ENCODE data around the gene CLDN2. TPM values are rescaled to one million over a fixed set of nuclear protein-coding genes. Genes with fewer than 3 reads are reported as not detected.

Gene CLDN2
- polyA plus RNA-seq, 1 of the 3 experiments (the other 2 are of a cell fraction), result 0.36 TPM

- Histone ChIP-seq H2AFZ (ENCODE audit: low read depth) (no peak overlapping the region), H3K9me3 (no peaks in the 10 kb centered on the region), H3K36me3 (replicated peaks in 1 of 2; ENCODE audit: control insufficient read depth in 1 of 2, insufficient read depth in 2 of 2, low read length in 1 of 2) (no peaks in the 10 kb centered on the region), H4K20me1 (ENCODE audit: insufficient read depth) (no peaks in the 10 kb centered on the region), H3K27me3 (ENCODE audit: insufficient read depth) (peaks cover 8% of the 10 kb centered on the region; the same call in 1 of the 2 replicates), H3K79me2 (ENCODE audit: insufficient read depth) (no peaks in the 10 kb centered on the region), H3K9ac (no peak overlapping the region), H3K4me3 (ENCODE audit: low read depth in 2 of 2, low read length in 1 of 2) (no peak overlapping the region), H3K4me2 (no peak overlapping the region), H3F3A (replicated peaks; ENCODE audit: insufficient read depth) (no peaks in the 10 kb centered on the region), H3K4me1 (ENCODE audit: control insufficient read depth in 1 of 2, insufficient read depth in 2 of 2, low read depth in 1 of 2, low read length in 1 of 2) (no peaks in the 10 kb centered on the region), H3K27ac (ENCODE audit: low read depth in 2 of 2, low read length in 1 of 2) (no peak overlapping the region), H3K9me2 (no peaks in the 10 kb centered on the region)
- no peak for TF ChIP-seq NFIC (IDR thresholded peaks at IDR 0.05; ENCODE audit: borderline replicate concordance)
- TF ChIP-seq FOSL2 (IDR thresholded peaks at IDR 0.05; ENCODE audit: borderline replicate concordance, low read depth), result no peak
- no peak for TF ChIP-seq EP300 (IDR thresholded peaks at IDR 0.05; ENCODE audit: borderline replicate concordance in 1 of 2, low read depth in 1 of 2, low read length in 1 of 2)
- TF ChIP-seq TEAD4 (IDR thresholded peaks at IDR 0.05; ENCODE audit: borderline replicate concordance, insufficient read depth), result no peak
- no peak for TF ChIP-seq PBX3 (IDR thresholded peaks at IDR 0.05)
- no peak for TF ChIP-seq YY1 (IDR thresholded peaks at IDR 0.05; ENCODE audit: low read depth)
- TF ChIP-seq TCF12 (IDR thresholded peaks at IDR 0.05), result no peak
- TF ChIP-seq RFX5 (IDR thresholded peaks at IDR 0.05; ENCODE audit: low read length), result no peak
- TF ChIP-seq MXI1 (IDR thresholded peaks at IDR 0.05; ENCODE audit: low read depth, low read length), result no peak
- no peak for TF ChIP-seq TAF1 (IDR thresholded peaks at IDR 0.05; ENCODE audit: borderline replicate concordance, low read depth, low read length)
- TF ChIP-seq RXRA (IDR thresholded peaks at IDR 0.05; ENCODE audit: borderline replicate concordance, low read depth), result no peak
- no peak for TF ChIP-seq ELF1 (IDR thresholded peaks at IDR 0.05)
- TF ChIP-seq SMC3 (IDR thresholded peaks at IDR 0.05; ENCODE audit: low read depth, low read length), result no peak
- TF ChIP-seq RAD21 (IDR thresholded peaks at IDR 0.05; ENCODE audit: low read length), result no peak
- no peak for TF ChIP-seq RCOR1 (IDR thresholded peaks at IDR 0.05; ENCODE audit: low read length)
- TF ChIP-seq POLR2AphosphoS5 (IDR thresholded peaks at IDR 0.05; ENCODE audit: low read depth, low read length), result no peak
- POLR2A ChIA-PET, result no interaction called here
- no peak for DNase-seq
- CTCF ChIA-PET, result interaction anchor here (2.2 to 5.2 kb wide), 2 partner anchors 9 to 28 kb away, joined by 6 to 35 read pairs; no protein-coding TSS in a partner anchor
- WGBS (ENCODE audit: low lambda C conversion rate), result 60% methylated on average over 1 of the region's 2 CpGs
Measured at GRCh38 chrX:106902684-106903083, 17.5 kb upstream of the CLDN2 start.

- peaks cover 12% of the 10 kb centered on the region; the same call in 1 of the 2 replicates for H3K27me3 ChIP-seq (ENCODE audit: insufficient read depth)
- WGBS (ENCODE audit: low lambda C conversion rate), result 37% methylated on average over 1 of the region's 1 CpG
- no peaks in the 10 kb centered on the region for H3K4me1 ChIP-seq (ENCODE audit: control insufficient read depth in 1 of 2, insufficient read depth in 2 of 2, low read depth in 1 of 2, low read length in 1 of 2)
- no peak within 1 kb of the TSS for H3K4me2 ChIP-seq
- ChIA-PET CTCF (interaction anchor here (0.6 to 5.2 kb wide), 2 partner anchors 9 to 552 kb away, joined by 3 to 35 read pairs; no protein-coding TSS in a partner anchor), POLR2A (no interaction called here)
- no peak for DNase-seq
- no peaks in the 10 kb centered on the region for H3K79me2 ChIP-seq (ENCODE audit: insufficient read depth)
- H3K36me3 ChIP-seq (replicated peaks in 1 of 2; ENCODE audit: control insufficient read depth in 1 of 2, insufficient read depth in 2 of 2, low read length in 1 of 2), result no peaks in the 10 kb centered on the region
- H2AFZ ChIP-seq (ENCODE audit: low read depth), result no peak within 1 kb of the TSS
- no peaks in the 10 kb centered on the region for H4K20me1 ChIP-seq (ENCODE audit: insufficient read depth)
- H3K9me3 ChIP-seq, result no peaks in the 10 kb centered on the region
- no peaks in the 10 kb centered on the region for H3K9me2 ChIP-seq
- no peak within 1 kb of the TSS for H3K4me3 ChIP-seq (ENCODE audit: low read depth in 2 of 2, low read length in 1 of 2)
- no peak within 1 kb of the TSS for H3K9ac ChIP-seq
- TF ChIP-seq IRF3 (IDR thresholded peaks at IDR 0.05; ENCODE audit: low read depth, low read length), result no peak
- no peak for TF ChIP-seq PBX3 (IDR thresholded peaks at IDR 0.05)
- TF ChIP-seq EP300 (IDR thresholded peaks at IDR 0.05; ENCODE audit: borderline replicate concordance in 1 of 2, low read depth in 1 of 2, low read length in 1 of 2), result no peak
- TF ChIP-seq ELF1 (IDR thresholded peaks at IDR 0.05), result no peak
- no peak for TF ChIP-seq NRF1 (IDR thresholded peaks at IDR 0.05; ENCODE audit: low read depth, low read length)
- no peak for TF ChIP-seq USF2 (IDR thresholded peaks at IDR 0.05; ENCODE audit: borderline replicate concordance, low read depth, low read length)
- no peak for TF ChIP-seq CHD2 (IDR thresholded peaks at IDR 0.05; ENCODE audit: low read length, partially characterized antibody)
- no peak for TF ChIP-seq RXRA (IDR thresholded peaks at IDR 0.05; ENCODE audit: borderline replicate concordance, low read depth)
- TF ChIP-seq SIN3A (IDR thresholded peaks at IDR 0.05; ENCODE audit: borderline replicate concordance, low read depth, low read length), result no peak
- TF ChIP-seq SMC3 (IDR thresholded peaks at IDR 0.05; ENCODE audit: low read depth, low read length), result no peak
- TF ChIP-seq YY1 (IDR thresholded peaks at IDR 0.05; ENCODE audit: low read depth), result no peak
- TF ChIP-seq RCOR1 (IDR thresholded peaks at IDR 0.05; ENCODE audit: low read length), result no peak
- no peak for TF ChIP-seq RAD21 (IDR thresholded peaks at IDR 0.05; ENCODE audit: low read length)
- no peak within 1 kb of the TSS for H3K27ac ChIP-seq (ENCODE audit: low read depth in 2 of 2, low read length in 1 of 2)
- no peaks in the 10 kb centered on the region for H3F3A ChIP-seq (replicated peaks; ENCODE audit: insufficient read depth)
Measured at GRCh38 chrX:106903291-106903824, 16.8 kb upstream of the CLDN2 start, which contains the start of gene RIPPLY1. Gene RIPPLY1 (minus strand): TSS chrX:106903341. CDS start chrX:106903287, 54 bp downstream.

Data from SK-N-SH (cell line).